OCI-LY7 (cell line): Measurements from ENCODE around the gene EHBP1.

Experiments used
- EZH2phosphoT487 ChIP-seq: fragments of 200-600 bp; sonication (generic); IDR thresholded peaks from 2 replicates; pipeline ENCODE4 v1.6.1; 2018; ENCODE audit warnings: low read depth, borderline replicate concordance, mild to moderate bottlenecking, mixed run types, antibody characterized with exemption, low read length, moderate library complexity, mixed read lengths
- TF ChIP-seq, protein P1 (sequence below): fragments of 200-600 bp; sonication (generic); conservative IDR thresholded peaks from 2 replicates; pipeline ENCODE4 v1.5.1; 2014; ENCODE audit warnings: mild to moderate bottlenecking, antibody characterized with exemption, low read length, moderate library complexity, mixed read lengths

DNA sequence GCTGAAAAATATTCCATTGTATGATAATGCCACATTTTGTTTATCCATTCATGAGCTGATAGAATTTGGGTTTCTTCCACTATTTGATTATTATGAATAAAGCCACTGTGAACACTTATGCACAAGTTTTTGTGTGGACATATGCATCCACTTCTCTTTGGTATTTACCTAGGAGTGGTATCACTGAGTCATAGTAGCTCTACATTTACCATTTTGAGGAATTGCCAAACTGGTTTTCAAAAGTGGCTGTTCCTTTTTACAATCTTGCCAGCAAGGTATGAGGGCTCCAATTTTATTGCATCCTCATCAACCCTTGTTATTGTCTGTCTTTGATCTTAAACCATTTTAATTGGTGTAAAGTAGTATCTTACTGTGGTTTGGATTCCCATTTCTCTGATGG lies 13.3 kb upstream of the EHBP1 start:
- TF ChIP-seq, protein P1, sequence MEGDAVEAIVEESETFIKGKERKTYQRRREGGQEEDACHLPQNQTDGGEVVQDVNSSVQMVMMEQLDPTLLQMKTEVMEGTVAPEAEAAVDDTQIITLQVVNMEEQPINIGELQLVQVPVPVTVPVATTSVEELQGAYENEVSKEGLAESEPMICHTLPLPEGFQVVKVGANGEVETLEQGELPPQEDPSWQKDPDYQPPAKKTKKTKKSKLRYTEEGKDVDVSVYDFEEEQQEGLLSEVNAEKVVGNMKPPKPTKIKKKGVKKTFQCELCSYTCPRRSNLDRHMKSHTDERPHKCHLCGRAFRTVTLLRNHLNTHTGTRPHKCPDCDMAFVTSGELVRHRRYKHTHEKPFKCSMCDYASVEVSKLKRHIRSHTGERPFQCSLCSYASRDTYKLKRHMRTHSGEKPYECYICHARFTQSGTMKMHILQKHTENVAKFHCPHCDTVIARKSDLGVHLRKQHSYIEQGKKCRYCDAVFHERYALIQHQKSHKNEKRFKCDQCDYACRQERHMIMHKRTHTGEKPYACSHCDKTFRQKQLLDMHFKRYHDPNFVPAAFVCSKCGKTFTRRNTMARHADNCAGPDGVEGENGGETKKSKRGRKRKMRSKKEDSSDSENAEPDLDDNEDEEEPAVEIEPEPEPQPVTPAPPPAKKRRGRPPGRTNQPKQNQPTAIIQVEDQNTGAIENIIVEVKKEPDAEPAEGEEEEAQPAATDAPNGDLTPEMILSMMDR = no peak
- no peak for TF ChIP-seq EZH2phosphoT487
